Cardiac fibroblast (primary cell): ENCODE data around the gene JSRP1.

Experiments used
- DNase-seq, 2 donors: peaks; one replicate each; pipeline versions ENCODE4 v3.0.0 to v3.0.0-alpha.2; 2010; ENCODE audit warnings: low read depth in 2 of 2
- H3K4me3 ChIP-seq, 2 donors: replicated peaks in 1 of 2; 1 replicate in 1 of 2; 2 replicates in 1 of 2; pipeline ENCODE4 v1.5.1; 2011; ENCODE audit warnings: low read depth in 2 of 2, low read length in 2 of 2, mild to moderate bottlenecking in 2 of 2, moderate library complexity in 1 of 2
- TF ChIP-seq, protein P1 (sequence below): IDR thresholded peaks from one replicate; pipeline ENCODE4 v1.5.1; 2011; ENCODE audit warnings: low read depth, mild to moderate bottlenecking, low read length, inconsistent platforms

JSRP1 gene

GRCh38 chr19:2212861-2213711 lies 43.1 kb downstream of the JSRP1 start:
- DNase-seq = no peak
- TF ChIP-seq, protein P1, sequence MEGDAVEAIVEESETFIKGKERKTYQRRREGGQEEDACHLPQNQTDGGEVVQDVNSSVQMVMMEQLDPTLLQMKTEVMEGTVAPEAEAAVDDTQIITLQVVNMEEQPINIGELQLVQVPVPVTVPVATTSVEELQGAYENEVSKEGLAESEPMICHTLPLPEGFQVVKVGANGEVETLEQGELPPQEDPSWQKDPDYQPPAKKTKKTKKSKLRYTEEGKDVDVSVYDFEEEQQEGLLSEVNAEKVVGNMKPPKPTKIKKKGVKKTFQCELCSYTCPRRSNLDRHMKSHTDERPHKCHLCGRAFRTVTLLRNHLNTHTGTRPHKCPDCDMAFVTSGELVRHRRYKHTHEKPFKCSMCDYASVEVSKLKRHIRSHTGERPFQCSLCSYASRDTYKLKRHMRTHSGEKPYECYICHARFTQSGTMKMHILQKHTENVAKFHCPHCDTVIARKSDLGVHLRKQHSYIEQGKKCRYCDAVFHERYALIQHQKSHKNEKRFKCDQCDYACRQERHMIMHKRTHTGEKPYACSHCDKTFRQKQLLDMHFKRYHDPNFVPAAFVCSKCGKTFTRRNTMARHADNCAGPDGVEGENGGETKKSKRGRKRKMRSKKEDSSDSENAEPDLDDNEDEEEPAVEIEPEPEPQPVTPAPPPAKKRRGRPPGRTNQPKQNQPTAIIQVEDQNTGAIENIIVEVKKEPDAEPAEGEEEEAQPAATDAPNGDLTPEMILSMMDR = no peak
- no peak overlapping the region for H3K4me3 ChIP-seq

DNA sequence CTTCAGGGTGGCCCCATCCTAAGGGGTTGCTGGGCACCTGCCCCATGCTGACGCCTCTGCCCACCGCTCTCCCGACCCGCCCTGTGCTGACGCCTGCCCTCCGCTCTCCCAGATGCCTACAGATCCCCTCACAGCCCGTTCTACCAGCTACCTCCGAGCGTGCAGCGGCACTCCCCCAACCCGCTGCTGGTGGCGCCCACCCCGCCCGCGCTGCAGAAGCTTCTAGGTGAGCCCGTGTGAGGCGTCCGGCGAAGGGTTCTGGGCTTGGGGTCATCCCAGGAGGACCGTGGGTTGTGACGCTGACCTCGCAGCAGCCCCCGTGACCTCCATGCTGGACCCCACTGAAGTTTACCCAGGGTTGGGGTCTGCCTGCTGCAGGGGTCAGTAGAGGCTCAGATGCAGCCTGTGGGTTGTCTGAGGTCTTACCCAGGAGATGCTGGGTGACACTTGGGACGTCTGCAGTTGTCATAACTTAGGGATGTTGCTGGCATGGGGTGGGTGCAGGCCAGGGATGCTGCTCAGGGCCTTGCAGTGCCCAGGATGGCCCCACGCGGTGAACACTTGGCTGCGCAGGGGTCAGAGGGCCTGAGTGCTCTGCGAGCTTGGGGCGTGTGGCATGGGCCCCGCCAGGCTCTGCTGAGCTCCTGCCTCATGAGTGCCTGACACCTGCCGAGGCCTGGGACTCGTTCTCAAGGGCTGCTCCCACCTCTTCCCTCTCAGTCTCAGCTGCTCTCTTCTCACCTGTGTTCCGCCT lies 45.1 kb downstream of the JSRP1 start:
- DNase-seq = no peak
- no peak overlapping the region for H3K4me3 ChIP-seq
- TF ChIP-seq, protein P1 = no peak

DNA sequence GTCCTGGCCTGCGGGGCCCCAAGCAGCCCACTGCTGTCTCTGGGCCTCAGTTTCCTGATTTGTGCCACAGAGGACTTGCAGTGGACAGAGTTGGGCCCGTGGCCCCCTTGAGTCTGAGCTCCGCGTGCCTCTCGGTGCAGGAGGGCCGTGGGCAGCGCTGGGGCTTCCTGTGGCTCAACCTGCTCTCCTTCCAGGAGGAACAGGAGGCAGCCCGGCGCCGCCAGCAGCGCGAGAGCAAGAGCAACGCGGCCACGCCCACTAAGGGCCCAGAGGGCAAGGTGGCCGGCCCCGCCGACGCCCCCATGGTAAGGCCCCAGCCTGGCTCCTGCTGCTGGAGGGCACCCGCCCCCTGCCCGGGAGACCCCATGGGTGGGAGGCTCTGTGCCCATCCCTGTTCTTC lies 46.0 kb downstream of the JSRP1 start:
- TF ChIP-seq, protein P1 = no peak
- DNase-seq = no peak
- H3K4me3 ChIP-seq = no peak overlapping the region

DNA sequence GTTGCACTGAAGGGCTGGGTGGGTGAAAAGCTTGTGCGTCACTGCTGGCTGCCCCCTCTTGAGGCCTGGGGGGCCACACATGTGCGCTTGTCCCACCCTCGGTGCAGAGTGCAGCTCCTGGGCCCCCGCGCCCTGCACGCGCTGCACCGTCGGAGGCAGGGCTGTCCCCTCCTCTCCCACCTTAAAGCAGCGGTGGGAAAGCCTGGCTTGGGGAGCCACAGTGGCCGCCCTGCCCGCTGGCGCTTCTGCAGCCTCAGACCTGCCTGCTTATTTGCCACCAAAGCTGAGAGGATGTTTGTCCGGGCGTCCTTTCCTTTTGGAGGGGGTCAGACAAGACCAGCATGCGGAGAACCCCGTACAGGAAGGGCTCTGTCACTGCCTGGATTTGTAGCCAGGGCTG lies 46.8 kb downstream of the JSRP1 start:
- TF ChIP-seq, protein P1 = no peak
- no peak for DNase-seq
- no peak overlapping the region for H3K4me3 ChIP-seq

GRCh38 chr19:2208975-2209374 lies 47.2 kb downstream of the JSRP1 start:
- TF ChIP-seq, protein P1 = no peak
- H3K4me3 ChIP-seq = no peak overlapping the region
- peak in 1 of 2 donors; percentile 16 for DNase-seq

DNA sequence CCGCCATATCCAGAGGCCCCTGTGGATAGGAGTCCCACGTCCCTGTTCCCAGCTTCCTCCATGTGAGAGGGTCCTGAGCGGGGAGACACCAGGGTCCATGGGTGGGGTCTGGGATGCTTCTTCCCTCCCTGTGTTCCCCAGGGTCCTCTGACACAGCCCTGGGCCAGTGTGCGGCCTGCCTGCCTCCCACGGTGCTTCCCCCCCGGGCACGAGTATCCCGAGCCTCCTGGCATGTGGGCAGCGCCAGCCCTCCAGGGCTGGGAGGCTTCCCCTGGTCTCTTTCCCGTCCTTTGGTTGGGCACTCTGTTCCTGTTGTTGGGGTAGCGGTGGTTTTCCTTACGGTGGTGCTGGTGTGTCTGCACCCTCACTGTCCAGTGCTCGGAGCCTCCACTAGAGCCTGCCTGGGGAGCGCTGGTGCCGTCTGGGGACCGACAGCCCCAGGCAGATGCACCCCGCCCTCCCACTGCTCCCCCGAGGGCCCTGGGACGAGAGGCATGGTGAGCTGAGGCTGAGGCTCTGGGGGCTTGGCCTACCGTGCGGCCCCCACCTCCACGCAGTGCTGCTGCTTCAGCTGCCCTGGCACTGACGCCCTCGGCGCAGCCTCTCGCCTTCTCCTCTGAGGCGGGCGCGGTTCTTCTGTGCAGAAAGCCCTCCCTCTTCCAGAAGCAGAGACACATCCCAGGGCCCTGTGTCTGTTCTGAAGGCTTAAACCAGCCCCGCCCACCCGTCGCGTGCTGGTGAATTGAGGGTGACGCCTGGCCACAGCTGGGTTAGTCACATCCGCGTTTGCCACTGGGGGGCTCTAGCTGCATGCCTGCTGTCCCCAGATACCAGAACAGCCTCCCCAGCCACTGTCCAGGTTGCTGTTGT lies 48.0 kb downstream of the JSRP1 start:
- TF ChIP-seq, protein P1 = peak; percentile 22
- no peak overlapping the region for H3K4me3 ChIP-seq
- DNase-seq = peak; percentile 71 to 84
